Left lung (tissue), 14 donors: ENCODE results near the gene SOST. TPM values are rescaled to one million over a fixed set of nuclear protein-coding genes. Genes with fewer than 3 reads are reported as not detected.

Source experiments
- ATAC-seq: fragments of 200-7000 bp; cut with Tn5 transposase; one replicate; pipeline ENCODE4 v1.9.1; 2020; ENCODE audit warnings: moderate library complexity
- DNase-seq, 4 donors: peaks; one replicate each; pipeline ENCODE4 v3.0.0-alpha.2; 2013 to 2020
- H3K27ac ChIP-seq, 2 donors: fragments of 200-600 bp; sonication (generic) in 1 of 2; one replicate each; pipeline versions ENCODE4 v1.5.0 to v1.8.0; 2020 to 2021
- H3K27me3 ChIP-seq, 2 donors: fragments of 200-600 bp; sonication (generic) in 1 of 2; one replicate each; pipeline versions ENCODE4 v1.5.0 to v1.8.0; 2020 to 2021
- H3K36me3 ChIP-seq, 2 donors: fragments of 200-600 bp; sonication (generic) in 1 of 2; one replicate each; pipeline versions ENCODE4 v1.5.0 to v1.8.0; 2020 to 2021
- H3K4me1 ChIP-seq, 2 donors: fragments of 200-600 bp; one replicate each; pipeline ENCODE4 v1.8.0; 2021
- H3K4me3 ChIP-seq, 2 donors: fragments of 200-600 bp; sonication (generic) in 1 of 2; one replicate each; pipeline versions ENCODE4 v1.5.0 to v1.8.0; 2020 to 2021; ENCODE audit warnings: mild to moderate bottlenecking in 1 of 2
- H3K9me3 ChIP-seq, 2 donors: fragments of 200-600 bp; sonication (generic) in 1 of 2; one replicate each; pipeline versions ENCODE4 v1.5.0 to v1.8.0; 2020 to 2021
- intact Hi-C, 2 donors: fragments of 100-400 bp; cut with DNase I; formaldehyde crosslinking; loops; one replicate each; pipeline versions ENCODE4 v1.11.2 to v1.14.2; 2022
- long read RNA-seq, 12 donors: library from polyadenylated mRNA in 2 of 12; unstranded in 2 of 12; transcript quantifications; one replicate each; pipeline ENCODE4 v2.0.0 and lab custom pipeline, GENCODE V29; 2019 to 2026
- polyA plus RNA-seq, 6 donors: library from polyadenylated mRNA; unstranded; fragments of 120-200 nt; gene quantifications; one replicate each; pipeline ENCODE4 v1.2.1, GENCODE V29; 2013; ENCODE audit not compliant: insufficient read length in 6 of 6
- total RNA-seq, 2 donors: library from RNA; stranded (reverse); fragmentation: NEBNext Ultra II Directional; extraction: Animal tissue kit (Norgen Biotek cat#: 25700); gene quantifications; one replicate each; pipeline ENCODE4 v1.2.1, GENCODE V29; 2021
- TF ChIP-seq, protein P1 (sequence below), 2 donors: fragments of 200-600 bp; sonication (generic) in 1 of 2; IDR thresholded peaks; one replicate each; pipeline versions ENCODE4 v1.5.0 to v1.8.0; 2021; ENCODE audit warnings: antibody characterized with exemption in 2 of 2
- donor health status: DM: no; HTN: yes; CAD: no.
- donor health status: DM: no; HTN: no; CAD: no.

Gene SOST
- total RNA-seq (under 1 TPM in 1 of 2 donors, not detected in 1; 0.12 TPM), polyA plus RNA-seq (under 1 TPM in 4 of 6 donors, not detected in 2; 0.11 to 0.66 (median 0.19) TPM)
- long read RNA-seq, donor 1: 0 reads
- long read RNA-seq, donor 2: 0 reads
- long read RNA-seq, donor 3: 0 reads
- long read RNA-seq, donor 4: 0 reads
- long read RNA-seq, donor 5: 0 reads
- long read RNA-seq, donor 6: 0 reads
- long read RNA-seq, donor 7: 0 reads
- long read RNA-seq, donor 8: 0 reads
- long read RNA-seq, donor 9: 0 reads
- long read RNA-seq, donor 10: 0 reads
- long read RNA-seq, donor 11: 0 reads
- long read RNA-seq, donor 12, partial matches to known transcripts: 0 of 1 reads
- long read RNA-seq, donor 12, other reads (novel, unspliced or antisense): 0 of 1 reads

DNA sequence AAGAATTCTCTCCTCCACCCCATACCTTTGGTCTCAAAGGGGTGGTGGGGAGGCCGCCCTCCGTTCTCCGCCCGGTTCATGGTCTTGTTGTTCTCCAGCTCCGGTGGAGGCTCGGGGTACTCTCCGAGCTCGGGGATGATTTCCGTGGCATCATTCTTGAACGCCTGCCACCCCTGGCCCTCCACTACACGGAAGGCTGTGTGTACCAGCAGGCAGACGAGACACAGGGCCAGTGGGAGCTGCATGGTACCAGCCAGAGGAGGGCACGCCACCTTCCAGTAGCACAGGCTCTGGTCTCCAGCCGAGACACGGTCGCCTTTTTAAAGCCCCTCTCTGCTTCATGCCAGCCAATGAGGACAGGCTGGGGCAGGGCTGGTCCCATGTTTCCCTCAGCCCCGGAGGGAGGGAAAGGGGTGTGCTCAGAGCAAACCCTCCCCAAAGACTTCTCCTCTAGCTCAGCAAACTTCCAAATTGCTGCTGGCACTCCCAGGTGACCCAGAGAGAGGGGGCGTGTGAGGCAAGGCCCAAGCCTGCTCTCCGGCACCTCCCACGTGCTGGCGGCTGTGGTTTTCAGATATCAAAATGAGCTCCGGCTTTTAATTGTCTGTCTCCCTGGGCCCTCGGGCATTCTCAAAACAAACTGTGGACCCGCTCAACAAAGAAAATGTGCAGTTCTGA lies at the start of gene SOST:
TSS of gene SOST (minus strand) at position 295 of the 678 bp plus-strand sequence. CDS start at position 245, 50 bp downstream.
- peaks cover 26 to 47% of the 10 kb centered on the region in 2 donors for H3K27me3 ChIP-seq
- TF ChIP-seq, protein P1, sequence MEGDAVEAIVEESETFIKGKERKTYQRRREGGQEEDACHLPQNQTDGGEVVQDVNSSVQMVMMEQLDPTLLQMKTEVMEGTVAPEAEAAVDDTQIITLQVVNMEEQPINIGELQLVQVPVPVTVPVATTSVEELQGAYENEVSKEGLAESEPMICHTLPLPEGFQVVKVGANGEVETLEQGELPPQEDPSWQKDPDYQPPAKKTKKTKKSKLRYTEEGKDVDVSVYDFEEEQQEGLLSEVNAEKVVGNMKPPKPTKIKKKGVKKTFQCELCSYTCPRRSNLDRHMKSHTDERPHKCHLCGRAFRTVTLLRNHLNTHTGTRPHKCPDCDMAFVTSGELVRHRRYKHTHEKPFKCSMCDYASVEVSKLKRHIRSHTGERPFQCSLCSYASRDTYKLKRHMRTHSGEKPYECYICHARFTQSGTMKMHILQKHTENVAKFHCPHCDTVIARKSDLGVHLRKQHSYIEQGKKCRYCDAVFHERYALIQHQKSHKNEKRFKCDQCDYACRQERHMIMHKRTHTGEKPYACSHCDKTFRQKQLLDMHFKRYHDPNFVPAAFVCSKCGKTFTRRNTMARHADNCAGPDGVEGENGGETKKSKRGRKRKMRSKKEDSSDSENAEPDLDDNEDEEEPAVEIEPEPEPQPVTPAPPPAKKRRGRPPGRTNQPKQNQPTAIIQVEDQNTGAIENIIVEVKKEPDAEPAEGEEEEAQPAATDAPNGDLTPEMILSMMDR (IDR thresholded peaks at IDR 0.05): no peak
- DNase-seq (no peak), ATAC-seq (no peak)
- no peaks in the 10 kb centered on the region for H3K9me3 ChIP-seq
- intact Hi-C loops: loop anchor here in 1 of 2 donors (5.0 kb wide), 1 partner anchor 71 kb away; no protein-coding TSS in a partner anchor
- H3K4me3 ChIP-seq: no peak within 1 kb of the TSS
- no peaks in the 10 kb centered on the region for H3K36me3 ChIP-seq
- peaks cover 0 to 9% of the 10 kb centered on the region in 2 donors for H3K4me1 ChIP-seq
- H3K27ac ChIP-seq: no peak within 1 kb of the TSS

DNA sequence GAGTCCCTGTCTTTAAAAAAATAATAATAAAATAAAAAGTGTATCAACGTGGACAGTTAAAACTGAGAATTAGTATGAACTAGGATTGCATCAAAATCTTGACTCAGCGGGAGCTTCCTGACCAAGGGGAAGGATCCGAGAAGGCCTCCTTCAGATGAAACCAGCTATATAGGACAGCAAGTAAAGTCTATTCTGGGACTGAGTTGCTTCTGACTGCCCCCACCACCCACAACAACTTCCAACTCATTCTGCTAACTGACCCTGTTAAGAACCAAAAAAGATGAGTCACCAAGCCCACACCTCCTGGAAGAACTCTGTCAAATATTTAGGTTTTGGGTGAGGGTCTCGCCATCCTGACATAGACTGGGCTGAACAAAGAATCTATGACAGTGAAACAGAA lies 49.5 kb upstream of the SOST start:
- TF ChIP-seq, protein P1 (IDR thresholded peaks at IDR 0.05): no peak
- DNase-seq: no peak
- no peak for ATAC-seq

DNA sequence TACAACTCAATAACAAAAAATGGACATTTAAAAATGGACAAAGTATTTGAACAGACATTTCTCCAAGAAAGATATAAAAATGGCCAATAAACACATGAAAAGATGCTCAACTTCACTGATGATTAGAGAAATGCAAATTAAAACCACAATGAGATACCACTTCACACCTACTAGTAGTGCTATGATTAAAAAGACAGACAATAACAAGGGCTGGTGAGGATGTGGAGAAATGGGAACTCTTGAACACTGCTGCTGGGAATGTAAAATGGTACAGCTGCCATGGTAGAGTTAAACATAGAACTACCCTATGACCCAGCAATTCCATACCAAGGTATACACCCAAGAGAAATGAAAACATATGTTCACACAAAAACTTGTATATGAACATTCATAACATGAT lies 46.5 kb upstream of the SOST start:
- intact Hi-C loops: no loop called here
- DNase-seq (no peak), ATAC-seq (no peak)
- H3K27me3 ChIP-seq: no peaks in the 10 kb centered on the region
- H3K36me3 ChIP-seq: peaks cover 0 to 23% of the 10 kb centered on the region in 2 donors
- H3K4me3 ChIP-seq: no peak overlapping the region
- TF ChIP-seq, protein P1 (IDR thresholded peaks at IDR 0.05): no peak
- no peaks in the 10 kb centered on the region for H3K4me1 ChIP-seq
- no peaks in the 10 kb centered on the region for H3K9me3 ChIP-seq
- no peak overlapping the region for H3K27ac ChIP-seq

More for the DNA sequence above, 49.5 kb upstream of the SOST start:
- Histone ChIP-seq H3K4me3 (no peak overlapping the region), H3K9me3 (no peaks in the 10 kb centered on the region), H3K36me3 (peaks cover 0 to 41% of the 10 kb centered on the region in 2 donors), H3K27me3 (no peaks in the 10 kb centered on the region), H3K27ac (no peak overlapping the region), H3K4me1 (no peaks in the 10 kb centered on the region)
- intact Hi-C loops: no loop called here

DNA sequence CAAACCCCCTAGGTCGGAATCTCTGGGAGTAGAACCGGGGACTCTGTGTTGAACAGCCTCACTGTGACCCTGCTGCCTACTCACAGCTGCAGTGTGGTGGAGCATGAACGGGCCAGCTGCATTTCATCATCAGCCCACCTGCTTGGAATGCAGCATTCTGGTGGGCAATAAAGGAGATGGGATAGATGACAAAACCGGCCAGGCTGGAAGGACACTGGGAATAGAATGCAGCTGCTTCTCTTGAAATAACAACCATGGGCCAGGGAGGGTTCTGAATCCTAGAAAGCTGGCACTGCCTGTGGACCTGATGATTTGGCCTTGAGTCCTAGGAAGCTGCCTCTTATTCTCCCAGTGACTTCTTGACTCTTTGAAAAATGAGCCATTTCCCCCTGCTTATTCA lies 45.2 kb upstream of the SOST start:
- Histone ChIP-seq H3K4me1 (no peaks in the 10 kb centered on the region), H3K9me3 (no peaks in the 10 kb centered on the region), H3K27ac (no peak overlapping the region), H3K36me3 (peaks cover 0 to 13% of the 10 kb centered on the region in 2 donors), H3K4me3 (no peak overlapping the region), H3K27me3 (no peaks in the 10 kb centered on the region)
- DNase-seq (no peak), ATAC-seq (no peak)
- intact Hi-C loops: no loop called here
- TF ChIP-seq, protein P1 (IDR thresholded peaks at IDR 0.05): no peak

DNA sequence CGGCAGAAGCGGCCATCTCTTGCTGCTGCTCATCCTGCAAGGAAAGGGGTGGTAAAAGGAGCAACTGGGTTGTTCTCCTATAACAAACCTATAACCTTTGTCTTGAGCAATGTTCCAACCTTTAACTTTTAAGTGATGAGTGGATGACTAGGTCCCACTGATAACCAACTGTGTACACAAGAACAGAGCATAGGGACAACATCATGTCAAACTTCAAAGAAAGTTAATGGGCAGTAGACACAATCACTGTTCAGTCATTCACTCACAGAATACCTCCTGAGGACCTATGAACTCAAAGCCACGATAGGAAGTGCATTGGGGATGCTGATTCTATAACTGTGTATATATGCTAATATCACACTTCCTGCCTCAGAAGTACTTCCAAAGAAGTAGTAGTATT lies 43.3 kb upstream of the SOST start:
- H3K36me3 ChIP-seq: peaks cover 0 to 8% of the 10 kb centered on the region in 2 donors
- ATAC-seq (no peak), DNase-seq (no peak)
- no peak overlapping the region for H3K27ac ChIP-seq
- H3K9me3 ChIP-seq: no peaks in the 10 kb centered on the region
- TF ChIP-seq, protein P1 (IDR thresholded peaks at IDR 0.05): no peak
- no peaks in the 10 kb centered on the region for H3K4me1 ChIP-seq
- H3K4me3 ChIP-seq: no peak overlapping the region
- intact Hi-C loops: no loop called here
- H3K27me3 ChIP-seq: no peaks in the 10 kb centered on the region
